ENCODE data around the gene IDI2. TPM values are rescaled to one million over a fixed set of nuclear protein-coding genes. Genes with fewer than 3 reads are reported as not detected.
A peak's percentile ranks its signal among the peaks of the same experiment; 100 is the strongest.

Gene IDI2
- total and polyA plus RNA-seq, 2 of the 13 experiments (the other 11 are each of a cell fraction or from before 2014, with no cell fraction given) = not detected

DNA sequence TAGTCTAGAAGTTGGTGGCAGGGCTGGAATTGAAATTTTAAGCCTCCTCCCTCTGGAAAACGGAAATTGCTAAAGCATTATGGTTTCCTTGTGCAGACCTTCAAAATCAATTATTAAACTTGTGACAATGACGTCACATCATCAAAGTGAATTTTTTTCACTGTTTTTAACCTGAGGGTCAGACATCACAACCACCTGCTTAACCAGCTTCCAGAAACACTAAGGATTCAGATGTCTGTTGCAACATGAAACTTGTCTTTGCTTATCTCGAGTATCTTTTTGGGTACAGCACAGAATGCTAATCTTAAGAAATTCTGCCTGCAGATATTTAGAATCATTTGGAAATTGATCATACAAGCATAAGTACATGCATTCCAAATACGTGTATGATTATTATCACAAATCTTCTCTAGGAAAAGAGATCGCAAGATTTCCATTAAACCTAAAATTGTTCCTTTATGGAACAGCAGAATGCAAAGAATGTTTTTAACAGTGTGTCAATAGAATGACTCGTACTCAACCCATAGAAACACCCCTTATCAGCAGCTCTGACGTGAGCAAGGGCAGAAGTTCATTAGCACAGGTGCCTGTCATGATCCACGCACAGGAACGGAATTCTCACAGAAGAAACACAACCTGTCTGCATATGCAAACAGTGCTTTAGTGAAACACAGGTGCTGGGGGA lies 41.5 kb downstream of the IDI2 start (continued):
- TF ChIP-seq, protein P1, sequence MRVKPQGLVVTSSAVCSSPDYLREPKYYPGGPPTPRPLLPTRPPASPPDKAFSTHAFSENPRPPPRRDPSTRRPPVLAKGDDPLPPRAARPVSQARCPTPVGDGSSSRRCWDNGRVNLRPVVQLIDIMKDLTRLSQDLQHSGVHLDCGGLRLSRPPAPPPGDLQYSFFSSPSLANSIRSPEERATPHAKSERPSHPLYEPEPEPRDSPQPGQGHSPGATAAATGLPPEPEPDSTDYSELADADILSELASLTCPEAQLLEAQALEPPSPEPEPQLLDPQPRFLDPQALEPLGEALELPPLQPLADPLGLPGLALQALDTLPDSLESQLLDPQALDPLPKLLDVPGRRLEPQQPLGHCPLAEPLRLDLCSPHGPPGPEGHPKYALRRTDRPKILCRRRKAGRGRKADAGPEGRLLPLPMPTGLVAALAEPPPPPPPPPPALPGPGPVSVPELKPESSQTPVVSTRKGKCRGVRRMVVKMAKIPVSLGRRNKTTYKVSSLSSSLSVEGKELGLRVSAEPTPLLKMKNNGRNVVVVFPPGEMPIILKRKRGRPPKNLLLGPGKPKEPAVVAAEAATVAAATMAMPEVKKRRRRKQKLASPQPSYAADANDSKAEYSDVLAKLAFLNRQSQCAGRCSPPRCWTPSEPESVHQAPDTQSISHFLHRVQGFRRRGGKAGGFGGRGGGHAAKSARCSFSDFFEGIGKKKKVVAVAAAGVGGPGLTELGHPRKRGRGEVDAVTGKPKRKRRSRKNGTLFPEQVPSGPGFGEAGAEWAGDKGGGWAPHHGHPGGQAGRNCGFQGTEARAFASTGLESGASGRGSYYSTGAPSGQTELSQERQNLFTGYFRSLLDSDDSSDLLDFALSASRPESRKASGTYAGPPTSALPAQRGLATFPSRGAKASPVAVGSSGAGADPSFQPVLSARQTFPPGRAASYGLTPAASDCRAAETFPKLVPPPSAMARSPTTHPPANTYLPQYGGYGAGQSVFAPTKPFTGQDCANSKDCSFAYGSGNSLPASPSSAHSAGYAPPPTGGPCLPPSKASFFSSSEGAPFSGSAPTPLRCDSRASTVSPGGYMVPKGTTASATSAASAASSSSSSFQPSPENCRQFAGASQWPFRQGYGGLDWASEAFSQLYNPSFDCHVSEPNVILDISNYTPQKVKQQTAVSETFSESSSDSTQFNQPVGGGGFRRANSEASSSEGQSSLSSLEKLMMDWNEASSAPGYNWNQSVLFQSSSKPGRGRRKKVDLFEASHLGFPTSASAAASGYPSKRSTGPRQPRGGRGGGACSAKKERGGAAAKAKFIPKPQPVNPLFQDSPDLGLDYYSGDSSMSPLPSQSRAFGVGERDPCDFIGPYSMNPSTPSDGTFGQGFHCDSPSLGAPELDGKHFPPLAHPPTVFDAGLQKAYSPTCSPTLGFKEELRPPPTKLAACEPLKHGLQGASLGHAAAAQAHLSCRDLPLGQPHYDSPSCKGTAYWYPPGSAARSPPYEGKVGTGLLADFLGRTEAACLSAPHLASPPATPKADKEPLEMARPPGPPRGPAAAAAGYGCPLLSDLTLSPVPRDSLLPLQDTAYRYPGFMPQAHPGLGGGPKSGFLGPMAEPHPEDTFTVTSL (CRISPR knock-in tag; IDR thresholded peaks at IDR 0.05; ENCODE audit: borderline replicate concordance) = no peak
- TF ChIP-seq, protein P2, sequence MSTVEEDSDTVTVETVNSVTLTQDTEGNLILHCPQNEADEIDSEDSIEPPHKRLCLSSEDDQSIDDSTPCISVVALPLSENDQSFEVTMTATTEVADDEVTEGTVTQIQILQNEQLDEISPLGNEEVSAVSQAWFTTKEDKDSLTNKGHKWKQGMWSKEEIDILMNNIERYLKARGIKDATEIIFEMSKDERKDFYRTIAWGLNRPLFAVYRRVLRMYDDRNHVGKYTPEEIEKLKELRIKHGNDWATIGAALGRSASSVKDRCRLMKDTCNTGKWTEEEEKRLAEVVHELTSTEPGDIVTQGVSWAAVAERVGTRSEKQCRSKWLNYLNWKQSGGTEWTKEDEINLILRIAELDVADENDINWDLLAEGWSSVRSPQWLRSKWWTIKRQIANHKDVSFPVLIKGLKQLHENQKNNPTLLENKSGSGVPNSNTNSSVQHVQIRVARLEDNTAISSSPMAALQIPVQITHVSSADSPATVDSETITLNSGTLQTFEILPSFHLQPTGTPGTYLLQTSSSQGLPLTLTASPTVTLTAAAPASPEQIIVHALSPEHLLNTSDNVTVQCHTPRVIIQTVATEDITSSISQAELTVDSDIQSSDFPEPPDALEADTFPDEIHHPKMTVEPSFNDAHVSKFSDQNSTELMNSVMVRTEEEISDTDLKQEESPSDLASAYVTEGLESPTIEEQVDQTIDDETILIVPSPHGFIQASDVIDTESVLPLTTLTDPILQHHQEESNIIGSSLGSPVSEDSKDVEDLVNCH (CRISPR knock-in tag; IDR thresholded peaks at IDR 0.05) = no peak
- TF ChIP-seq MATR3 (CRISPR knock-in tag; IDR thresholded peaks at IDR 0.05) (no peak), NFIB (CRISPR knock-in tag; IDR thresholded peaks at IDR 0.05; ENCODE audit: borderline replicate concordance) (no peak), HNF4A (CRISPR knock-in tag; IDR thresholded peaks at IDR 0.05) (peak; percentile 31; the same call in 1 of the 2 replicates), SIN3A (IDR thresholded peaks at IDR 0.05; ENCODE audit: borderline replicate concordance, low read depth, low read length) (no peak), FOXA1 (IDR thresholded peaks at IDR 0.05) (no peak), FOXA1 (CRISPR knock-in tag; IDR thresholded peaks at IDR 0.05) (0 out of 2 replicates have a peak, but pooled peaks have one; percentile 29), ZNF563 (CRISPR knock-in tag; IDR thresholded peaks at IDR 0.05) (peak; percentile 91), ZNF235 (CRISPR knock-in tag; IDR thresholded peaks at IDR 0.05; ENCODE audit: borderline replicate concordance) (no peak), ATF7-NPFF (CRISPR knock-in tag; IDR thresholded peaks at IDR 0.05; ENCODE audit: low read depth) (no peak), SSRP1 (CRISPR knock-in tag; IDR thresholded peaks at IDR 0.05) (no peak), ZNF20 (CRISPR knock-in tag; IDR thresholded peaks at IDR 0.05) (no peak), ZFYVE20 (CRISPR knock-in tag; IDR thresholded peaks at IDR 0.05; ENCODE audit: borderline replicate concordance, low read depth) (no peak), FOXP1 (IDR thresholded peaks at IDR 0.05) (no peak), FOXP1 (CRISPR knock-in tag; IDR thresholded peaks at IDR 0.05) (peak; percentile 23; the same call in 1 of the 2 replicates), ZNF547 (CRISPR knock-in tag; IDR thresholded peaks at IDR 0.05) (no peak), ZNF510 (CRISPR knock-in tag; IDR thresholded peaks at IDR 0.05; ENCODE audit: low read depth) (no peak)
- TF ChIP-seq, protein P3, sequence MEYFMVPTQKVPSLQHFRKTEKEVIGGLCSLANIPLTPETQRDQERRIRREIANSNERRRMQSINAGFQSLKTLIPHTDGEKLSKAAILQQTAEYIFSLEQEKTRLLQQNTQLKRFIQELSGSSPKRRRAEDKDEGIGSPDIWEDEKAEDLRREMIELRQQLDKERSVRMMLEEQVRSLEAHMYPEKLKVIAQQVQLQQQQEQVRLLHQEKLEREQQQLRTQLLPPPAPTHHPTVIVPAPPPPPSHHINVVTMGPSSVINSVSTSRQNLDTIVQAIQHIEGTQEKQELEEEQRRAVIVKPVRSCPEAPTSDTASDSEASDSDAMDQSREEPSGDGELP (IDR thresholded peaks at IDR 0.05; ENCODE audit: borderline replicate concordance, low read depth) = peak; percentile 37; the same call in 1 of the 2 replicates
- TF ChIP-seq, protein P4, sequence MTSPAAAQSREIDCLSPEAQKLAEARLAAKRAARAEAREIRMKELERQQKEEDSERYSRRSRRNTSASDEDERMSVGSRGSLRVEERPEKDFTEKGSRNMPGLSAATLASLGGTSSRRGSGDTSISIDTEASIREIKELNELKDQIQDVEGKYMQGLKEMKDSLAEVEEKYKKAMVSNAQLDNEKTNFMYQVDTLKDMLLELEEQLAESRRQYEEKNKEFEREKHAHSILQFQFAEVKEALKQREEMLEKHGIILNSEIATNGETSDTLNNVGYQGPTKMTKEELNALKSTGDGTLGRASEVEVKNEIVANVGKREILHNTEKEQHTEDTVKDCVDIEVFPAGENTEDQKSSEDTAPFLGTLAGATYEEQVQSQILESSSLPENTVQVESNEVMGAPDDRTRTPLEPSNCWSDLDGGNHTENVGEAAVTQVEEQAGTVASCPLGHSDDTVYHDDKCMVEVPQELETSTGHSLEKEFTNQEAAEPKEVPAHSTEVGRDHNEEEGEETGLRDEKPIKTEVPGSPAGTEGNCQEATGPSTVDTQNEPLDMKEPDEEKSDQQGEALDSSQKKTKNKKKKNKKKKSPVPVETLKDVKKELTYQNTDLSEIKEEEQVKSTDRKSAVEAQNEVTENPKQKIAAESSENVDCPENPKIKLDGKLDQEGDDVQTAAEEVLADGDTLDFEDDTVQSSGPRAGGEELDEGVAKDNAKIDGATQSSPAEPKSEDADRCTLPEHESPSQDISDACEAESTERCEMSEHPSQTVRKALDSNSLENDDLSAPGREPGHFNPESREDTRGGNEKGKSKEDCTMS (CRISPR knock-in tag; conservative IDR thresholded peaks at IDR 0.05) = no peak
